ENCODE results near the gene MOB4. TPM values are rescaled to one million over a fixed set of nuclear protein-coding genes. Genes with fewer than 3 reads are reported as not detected.

Gene MOB4
- total RNA-seq, 4 donors from 2014 or later, result 12.3 to 27.9 (median 25.3) TPM

- WGBS, 2 donors (ENCODE audit: low coverage in 1 of 2), result 60 to 69% methylated on average over 5 to 10 of the region's 10 CpGs
- intact Hi-C loops (cut with DNase I; ENCODE audit: low total_unique reads), result no loop called here
These were observed 55.9 kb downstream of the MOB4 start for GRCh38 chr2:197571627-197572271.

GRCh38 chr2:197573608-197574007 is 57.7 kb downstream of the MOB4 start:
- intact Hi-C loops (cut with DNase I; ENCODE audit: low total_unique reads), result no loop called here
- Histone ChIP-seq H3K27me3 (no peaks in the 10 kb centered on the region), H3K4me3 (no peak overlapping the region), H3K27ac (no peak overlapping the region), H3K36me3 (no peaks in the 10 kb centered on the region), H3K9me3 (no peaks in the 10 kb centered on the region), H3K4me1 (peaks cover 0 to 6% (median 0%) of the 10 kb centered on the region in 4 donors)
- in situ Hi-C loops (cut with MboI; ENCODE audit: low pct_ligation_motif_present in 1 of 4, low pct_unique_long_range_greater_than_20kb in 1 of 4, low sequenced_read_pairs in 3 of 4), result no loop called here
- no peak for DNase-seq
- WGBS, 2 donors (ENCODE audit: low coverage in 1 of 2), result 94% methylated on average over 2 of the region's 2 CpGs; no CpG with 5 or more reads in 1 of the 2 donors
- TF ChIP-seq POLR2A (IDR thresholded peaks at IDR 0.05) (no peak), CTCF (IDR thresholded peaks at IDR 0.05) (no peak), EP300 (IDR thresholded peaks at IDR 0.05; ENCODE audit: low read depth) (no peak), POLR2AphosphoS5 (IDR thresholded peaks at IDR 0.05) (no peak)

More at GRCh38 chr2:197571627-197572271, 55.9 kb downstream of the MOB4 start:
- Histone ChIP-seq H3K9me3 (no peaks in the 10 kb centered on the region), H3K4me1 (peaks cover 0 to 6% (median 0%) of the 10 kb centered on the region in 4 donors), H3K36me3 (no peaks in the 10 kb centered on the region), H3K27ac (no peak overlapping the region), H3K27me3 (no peaks in the 10 kb centered on the region), H3K4me3 (no peak overlapping the region)
- DNase-seq, result no peak
- in situ Hi-C loops (cut with MboI; ENCODE audit: low pct_ligation_motif_present in 1 of 4, low pct_unique_long_range_greater_than_20kb in 1 of 4, low sequenced_read_pairs in 3 of 4), result no loop called here
- TF ChIP-seq POLR2A (IDR thresholded peaks at IDR 0.05), result no peak

GRCh38 chr2:197575987-197576386 is 60.1 kb downstream of the MOB4 start:
- Histone ChIP-seq H3K27me3 (no peaks in the 10 kb centered on the region), H3K27ac (peak overlapping the region in 1 of 4 donors; percentile 8), H3K36me3 (no peaks in the 10 kb centered on the region), H3K4me3 (no peak overlapping the region), H3K9me3 (no peaks in the 10 kb centered on the region), H3K4me1 (peaks cover 0 to 6% (median 0%) of the 10 kb centered on the region in 4 donors)
- DNase-seq, result no peak
- in situ Hi-C loops (cut with MboI; ENCODE audit: low pct_ligation_motif_present in 1 of 4, low pct_unique_long_range_greater_than_20kb in 1 of 4, low sequenced_read_pairs in 3 of 4), result no loop called here
- TF ChIP-seq EP300 (IDR thresholded peaks at IDR 0.05; ENCODE audit: low read depth) (no peak), POLR2AphosphoS5 (IDR thresholded peaks at IDR 0.05) (no peak), CTCF (IDR thresholded peaks at IDR 0.05) (no peak), POLR2A (IDR thresholded peaks at IDR 0.05) (no peak)
- intact Hi-C loops (cut with DNase I; ENCODE audit: low total_unique reads), result no loop called here
- WGBS, 2 donors (ENCODE audit: low coverage in 1 of 2), result 93% methylated on average over 2 of the region's 2 CpGs; no CpG with 5 or more reads in 1 of the 2 donors

- H3K27ac ChIP-seq, result no peak overlapping the region
- in situ Hi-C loops (cut with MboI; ENCODE audit: low pct_ligation_motif_present in 1 of 4, low pct_unique_long_range_greater_than_20kb in 1 of 4, low sequenced_read_pairs in 3 of 4), result no loop called here
- no peak for DNase-seq
These were observed 60.8 kb downstream of the MOB4 start for GRCh38 chr2:197576631-197577030.

More at GRCh38 chr2:197576631-197577030, 60.8 kb downstream of the MOB4 start:
- intact Hi-C loops (cut with DNase I; ENCODE audit: low total_unique reads), result no loop called here
- Histone ChIP-seq H3K4me3 (no peak overlapping the region), H3K4me1 (no peaks in the 10 kb centered on the region), H3K27me3 (no peaks in the 10 kb centered on the region), H3K36me3 (no peaks in the 10 kb centered on the region), H3K9me3 (no peaks in the 10 kb centered on the region)
- TF ChIP-seq POLR2AphosphoS5 (IDR thresholded peaks at IDR 0.05) (no peak), EP300 (IDR thresholded peaks at IDR 0.05; ENCODE audit: low read depth) (no peak), CTCF (IDR thresholded peaks at IDR 0.05) (no peak), POLR2A (IDR thresholded peaks at IDR 0.05) (no peak)
- 45 to 48% methylated on average over 3 of the region's 3 CpGs for WGBS, 2 donors (ENCODE audit: low coverage in 1 of 2)

Data from transverse colon (tissue), 4 donors.